Left ventricle myocardium inferior (tissue), 1 donor: ENCODE data around the gene SLC18A3. TPM values are rescaled to one million over a fixed set of nuclear protein-coding genes. Genes with fewer than 3 reads are reported as not detected.

ENCODE experiments used
- DNase-seq: peaks from one replicate; pipeline ENCODE4 v3.0.0-alpha.2; 2020
- H3K27ac ChIP-seq: fragments of 200-600 bp; replicated peaks from 2 replicates; pipeline ENCODE4 v1.8.0; 2021
- H3K27me3 ChIP-seq: fragments of 200-600 bp; 2 replicates; pipeline ENCODE4 v1.8.0; 2021; ENCODE audit warnings: low read depth
- H3K36me3 ChIP-seq: fragments of 200-600 bp; 2 replicates; pipeline ENCODE4 v1.8.0; 2021
- H3K4me1 ChIP-seq: fragments of 200-600 bp; 2 replicates; pipeline ENCODE4 v1.8.0; 2021
- H3K4me3 ChIP-seq: fragments of 200-600 bp; 2 replicates; pipeline ENCODE4 v1.8.0; 2021; ENCODE audit warnings: mild to moderate bottlenecking, moderate library complexity
- H3K9me3 ChIP-seq: fragments of 200-600 bp; replicated peaks from 2 replicates; pipeline ENCODE4 v1.8.0; 2021
- intact Hi-C: fragments of 100-400 bp; cut with micrococcal nuclease; formaldehyde crosslinking; loops from one replicate; pipeline ENCODE4 v1.11.0; 2022
- total RNA-seq: library from RNA; stranded (reverse); fragmentation: NEBNext Ultra II Directional; extraction: Animal tissue kit (Norgen Biotek cat#: 25700); gene quantifications from one replicate; pipeline ENCODE4 v1.2.1, GENCODE V29; 2021
- TF ChIP-seq, protein P1 (sequence below): fragments of 200-600 bp; IDR thresholded peaks from 2 replicates; pipeline ENCODE4 v1.8.0; 2021; ENCODE audit warnings: antibody characterized with exemption, mild to moderate bottlenecking, borderline replicate concordance
- donor health status: DM: no; HTN: yes; CAD: no; lungs with severe emphysema.

Gene SLC18A3
- total RNA-seq, 1 donor from 2014 or later, result not detected

DNA sequence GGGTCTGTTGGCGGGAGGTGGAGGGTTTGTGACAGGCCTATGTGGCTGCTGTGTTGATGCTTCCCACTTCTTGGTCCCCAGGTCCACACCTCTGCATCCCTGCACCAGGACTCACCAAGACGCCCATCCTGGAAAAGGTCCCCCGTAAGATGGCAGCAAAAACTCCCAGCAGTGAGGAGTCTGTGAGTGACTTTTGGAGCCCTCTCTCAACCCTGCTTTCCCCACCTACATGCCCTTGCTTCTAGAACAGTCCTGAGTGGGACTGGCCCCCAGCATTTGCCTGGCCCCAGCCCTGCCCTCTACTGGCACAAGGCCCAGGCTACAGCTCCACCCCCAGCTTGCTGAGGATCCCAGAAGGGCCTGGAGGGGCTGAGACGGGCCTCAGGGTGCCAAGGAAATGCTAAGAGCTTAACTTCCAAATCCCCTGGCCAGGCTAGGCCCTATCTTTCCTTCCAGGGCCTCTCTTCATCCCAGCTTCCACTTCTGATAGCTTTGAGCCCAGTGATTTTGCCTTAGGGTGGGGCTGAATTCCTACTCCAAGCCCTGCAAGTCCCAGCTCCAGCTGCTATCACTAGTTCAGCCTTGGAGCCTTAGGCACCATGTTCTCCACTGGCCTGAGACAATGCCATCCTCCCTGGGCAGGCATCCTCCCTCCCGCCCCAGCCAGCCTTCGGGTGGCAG lies 6.5 kb downstream of the SLC18A3 start:
- TF ChIP-seq, protein P1, sequence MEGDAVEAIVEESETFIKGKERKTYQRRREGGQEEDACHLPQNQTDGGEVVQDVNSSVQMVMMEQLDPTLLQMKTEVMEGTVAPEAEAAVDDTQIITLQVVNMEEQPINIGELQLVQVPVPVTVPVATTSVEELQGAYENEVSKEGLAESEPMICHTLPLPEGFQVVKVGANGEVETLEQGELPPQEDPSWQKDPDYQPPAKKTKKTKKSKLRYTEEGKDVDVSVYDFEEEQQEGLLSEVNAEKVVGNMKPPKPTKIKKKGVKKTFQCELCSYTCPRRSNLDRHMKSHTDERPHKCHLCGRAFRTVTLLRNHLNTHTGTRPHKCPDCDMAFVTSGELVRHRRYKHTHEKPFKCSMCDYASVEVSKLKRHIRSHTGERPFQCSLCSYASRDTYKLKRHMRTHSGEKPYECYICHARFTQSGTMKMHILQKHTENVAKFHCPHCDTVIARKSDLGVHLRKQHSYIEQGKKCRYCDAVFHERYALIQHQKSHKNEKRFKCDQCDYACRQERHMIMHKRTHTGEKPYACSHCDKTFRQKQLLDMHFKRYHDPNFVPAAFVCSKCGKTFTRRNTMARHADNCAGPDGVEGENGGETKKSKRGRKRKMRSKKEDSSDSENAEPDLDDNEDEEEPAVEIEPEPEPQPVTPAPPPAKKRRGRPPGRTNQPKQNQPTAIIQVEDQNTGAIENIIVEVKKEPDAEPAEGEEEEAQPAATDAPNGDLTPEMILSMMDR, result no peak
- H3K4me3 ChIP-seq, result no peak overlapping the region
- no peak overlapping the region for H3K27ac ChIP-seq
- H3K9me3 ChIP-seq, result no peaks in the 10 kb centered on the region
- intact Hi-C loops, result no loop called here
- no peaks in the 10 kb centered on the region for H3K36me3 ChIP-seq
- peaks cover 100% of the 10 kb centered on the region for H3K27me3 ChIP-seq
- H3K4me1 ChIP-seq, result peaks cover 6% of the 10 kb centered on the region
- no peak for DNase-seq

- peaks cover 100% of the 10 kb centered on the region for H3K27me3 ChIP-seq
- H3K27ac ChIP-seq, result no peak overlapping the region
- H3K4me1 ChIP-seq, result no peaks in the 10 kb centered on the region
- intact Hi-C loops, result no loop called here
- no peaks in the 10 kb centered on the region for H3K9me3 ChIP-seq
- no peak for DNase-seq
- TF ChIP-seq, protein P1, result no peak
- H3K36me3 ChIP-seq, result no peaks in the 10 kb centered on the region
- no peak overlapping the region for H3K4me3 ChIP-seq
Observed at GRCh38 chr10:49617121-49618020, 7.3 kb downstream of the SLC18A3 start.

- H3K27me3 ChIP-seq, result peaks cover 100% of the 10 kb centered on the region
- H3K27ac ChIP-seq, result no peak overlapping the region
- TF ChIP-seq, protein P1, result no peak
- H3K36me3 ChIP-seq, result no peaks in the 10 kb centered on the region
- no peaks in the 10 kb centered on the region for H3K4me1 ChIP-seq
- intact Hi-C loops, result no loop called here
- H3K9me3 ChIP-seq, result no peaks in the 10 kb centered on the region
- H3K4me3 ChIP-seq, result no peak overlapping the region
- DNase-seq, result no peak
Observed at GRCh38 chr10:49618821-49619220, 8.7 kb downstream of the SLC18A3 start.

GRCh38 chr10:49619613-49620012 lies 9.5 kb downstream of the SLC18A3 start:
- Histone ChIP-seq H3K27me3 (peaks cover 99% of the 10 kb centered on the region), H3K9me3 (no peaks in the 10 kb centered on the region), H3K27ac (no peak overlapping the region), H3K36me3 (no peaks in the 10 kb centered on the region), H3K4me1 (no peaks in the 10 kb centered on the region), H3K4me3 (no peak overlapping the region)
- no peak for DNase-seq
- intact Hi-C loops, result no loop called here
- TF ChIP-seq, protein P1, result no peak

- Histone ChIP-seq H3K36me3 (no peaks in the 10 kb centered on the region), H3K9me3 (no peaks in the 10 kb centered on the region), H3K4me1 (no peaks in the 10 kb centered on the region), H3K27ac (no peak overlapping the region), H3K4me3 (no peak overlapping the region), H3K27me3 (peaks cover 97% of the 10 kb centered on the region)
- TF ChIP-seq, protein P1, result no peak
- intact Hi-C loops, result no loop called here
- no peak for DNase-seq
Observed at GRCh38 chr10:49620286-49620810, 10.2 kb downstream of the SLC18A3 start.
